ENCODE measurements around the gene ACVR1. TPM values are rescaled to one million over a fixed set of nuclear protein-coding genes. Genes with fewer than 3 reads are reported as not detected.
"Not testable (repeated sequence)": the region's sequence is repeated elsewhere in the genome, so short reads cannot be mapped to it uniquely, and the experiment has no call there.

Gene ACVR1
- total RNA-seq, 1 donor from 2014 or later, result 28.9 TPM

DNA sequence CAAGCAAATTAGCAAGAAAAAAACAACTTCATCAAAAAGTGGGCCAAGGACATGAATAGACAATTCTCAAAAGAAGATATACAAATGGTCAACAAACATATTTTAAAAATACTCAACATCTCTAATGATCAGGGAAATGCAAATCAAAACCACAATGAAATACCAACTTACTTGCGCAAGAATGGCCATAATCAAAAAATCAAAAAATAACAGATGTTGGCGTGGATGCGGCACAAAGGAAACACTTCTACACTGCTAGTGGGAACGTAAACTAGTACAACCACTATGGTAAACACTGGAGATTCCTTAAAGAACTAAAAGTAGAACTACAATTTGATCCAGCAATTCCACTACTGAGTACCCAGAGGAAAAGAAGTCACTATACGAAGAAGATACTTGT lies 119.7 kb downstream of the ACVR1 start:
- ATAC-seq (ENCODE audit: poor library complexity); intact Hi-C loops (cut with DNase I); DNase-seq: not testable (repeated sequence)

DNA sequence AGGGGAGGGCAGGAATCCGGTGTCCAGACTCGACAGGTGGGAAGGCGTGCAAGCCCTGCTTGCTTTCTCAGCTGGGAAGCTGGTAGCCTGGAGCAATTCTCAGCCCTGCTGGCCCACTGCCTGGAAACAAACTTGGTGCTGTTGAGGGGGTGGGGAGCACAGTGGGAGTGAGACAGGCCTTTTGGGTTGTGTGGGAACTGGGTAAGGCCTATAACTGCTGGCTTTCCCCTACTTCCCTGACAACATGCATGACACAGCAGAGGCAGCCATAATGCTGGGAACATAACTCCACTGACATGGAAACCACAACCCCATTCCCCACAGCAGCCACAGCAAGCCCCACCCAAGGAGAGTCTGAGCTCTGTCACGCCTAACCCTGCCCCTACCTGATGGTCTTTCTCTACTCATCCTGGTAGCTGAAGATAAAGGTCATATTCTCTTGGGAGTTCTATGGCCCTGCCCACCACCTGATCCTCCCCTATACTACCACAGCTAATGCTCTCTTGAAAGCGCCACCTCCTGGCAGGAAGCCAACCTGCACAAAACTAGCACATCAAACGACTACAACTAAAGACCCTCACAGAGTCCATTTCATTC lies 124.6 kb downstream of the ACVR1 start:
- intact Hi-C loops (cut with DNase I), result no loop called here
- DNase-seq (no peak), ATAC-seq (ENCODE audit: poor library complexity) (no peak)

DNA sequence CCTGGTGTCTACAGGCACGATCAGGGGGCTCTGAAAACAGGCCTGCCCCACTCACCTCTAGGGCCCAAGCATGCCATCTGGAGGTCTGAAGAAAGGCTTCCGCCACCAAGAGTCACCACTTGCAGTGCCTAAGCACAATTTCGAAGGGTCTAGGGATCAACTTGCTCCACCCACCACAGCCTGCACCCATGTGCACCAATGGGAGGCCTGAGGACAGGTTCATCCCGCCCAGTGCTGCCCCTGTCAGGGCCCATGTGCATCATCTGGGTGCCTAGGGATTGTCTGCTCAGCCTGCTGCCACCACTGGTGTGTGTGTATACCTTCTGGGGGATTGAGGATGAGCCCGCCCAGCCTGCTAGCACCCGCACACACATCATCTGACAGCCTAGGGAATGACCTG lies 126.4 kb downstream of the ACVR1 start:
- no peak for DNase-seq

DNA sequence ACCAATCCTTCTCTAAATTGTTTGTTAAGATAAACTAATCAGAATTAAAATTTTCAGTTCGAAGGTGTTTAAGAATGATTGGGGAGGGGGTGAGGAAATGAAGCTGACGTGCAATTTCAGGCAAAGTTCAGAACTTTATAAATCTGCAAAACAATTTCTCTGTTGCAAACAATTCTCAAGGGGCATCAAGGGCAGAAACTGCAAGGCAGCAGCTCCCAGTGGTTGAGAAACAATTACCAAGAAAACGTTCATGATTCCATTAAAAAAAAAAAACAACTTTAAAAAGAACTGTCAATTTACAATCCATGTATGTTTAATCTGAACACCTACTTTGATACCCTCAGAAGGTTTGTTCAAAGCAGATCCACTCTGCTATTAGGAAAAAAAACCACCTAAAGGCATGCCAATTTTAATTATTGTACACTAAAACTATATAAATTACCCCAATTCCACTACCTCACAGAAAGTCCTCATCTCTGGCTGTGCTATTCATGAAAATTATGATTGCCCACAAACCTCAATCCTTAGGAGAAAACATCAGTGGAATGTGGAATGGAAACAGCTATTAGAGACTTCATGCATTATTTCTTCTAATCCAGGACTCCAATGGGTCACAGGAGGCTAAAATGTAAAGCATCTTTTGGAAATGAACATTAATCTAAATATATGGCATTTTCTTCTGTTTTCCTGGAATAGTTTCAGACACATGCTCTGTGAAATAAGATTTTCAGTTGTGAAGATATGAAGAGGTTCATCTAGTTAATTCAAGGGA lies 127.6 kb downstream of the ACVR1 start:
- intact Hi-C loops (cut with DNase I), result no loop called here
- DNase-seq (no peak), ATAC-seq (ENCODE audit: poor library complexity) (peak; percentile 53)

More for the DNA sequence above, 126.4 kb downstream of the ACVR1 start:
- ATAC-seq (ENCODE audit: poor library complexity), result no peak
- intact Hi-C loops (cut with DNase I), result no loop called here

DNA sequence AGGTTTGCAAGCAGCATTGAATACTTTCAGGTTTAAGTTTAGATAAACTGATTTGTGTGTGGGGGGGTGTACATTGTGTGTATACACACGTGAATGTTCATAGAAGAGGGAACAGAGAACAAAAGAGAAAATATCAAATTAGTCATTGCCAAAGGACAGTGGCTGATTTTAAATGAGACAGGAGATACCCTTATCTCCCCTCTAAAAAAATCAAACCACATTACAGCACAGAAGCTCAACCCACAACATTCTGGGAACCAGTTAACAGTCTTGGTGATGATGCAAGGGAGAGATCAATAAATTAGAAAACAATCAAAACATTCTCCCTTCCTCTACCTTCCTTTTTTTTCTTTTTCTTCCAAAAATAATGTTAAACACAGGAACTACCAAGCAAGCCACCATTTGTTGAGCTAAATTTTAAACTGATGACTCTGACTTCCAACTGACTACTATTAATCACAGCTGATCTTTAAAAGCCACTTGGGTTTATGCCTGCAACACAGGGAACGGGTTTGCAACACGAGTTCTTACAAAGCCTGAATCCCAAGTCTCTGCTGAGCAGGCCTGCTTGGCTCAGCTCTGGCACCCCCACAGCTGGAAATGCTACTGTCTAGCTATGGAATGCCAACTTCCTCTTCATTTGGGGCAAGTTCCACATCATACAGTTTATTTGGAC lies 128.3 kb downstream of the ACVR1 start:
- peak; percentile 81 for ATAC-seq (ENCODE audit: poor library complexity)
- intact Hi-C loops (cut with DNase I), result no loop called here
- peak; percentile 72 for DNase-seq

DNA sequence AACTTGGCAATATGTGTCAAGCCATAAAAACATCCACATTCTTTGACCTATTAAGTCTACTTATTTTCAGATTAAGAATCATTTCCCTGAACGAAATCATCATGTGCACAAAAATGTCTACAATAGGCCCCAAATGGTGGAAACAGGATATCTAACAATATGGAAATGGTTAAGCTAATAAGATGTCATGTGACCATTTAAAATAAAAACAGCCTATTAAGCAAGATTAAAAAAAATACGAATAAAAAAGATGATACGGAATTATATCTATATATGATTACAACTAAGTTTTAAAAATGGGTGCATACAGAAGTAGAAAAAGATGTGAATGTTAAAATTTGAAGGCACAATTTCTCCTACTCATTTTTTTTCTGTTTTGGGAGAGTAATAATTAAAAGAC lies 128.8 kb downstream of the ACVR1 start:
- intact Hi-C loops (cut with DNase I), result no loop called here
- ATAC-seq (ENCODE audit: poor library complexity) (no peak), DNase-seq (no peak)

DNA sequence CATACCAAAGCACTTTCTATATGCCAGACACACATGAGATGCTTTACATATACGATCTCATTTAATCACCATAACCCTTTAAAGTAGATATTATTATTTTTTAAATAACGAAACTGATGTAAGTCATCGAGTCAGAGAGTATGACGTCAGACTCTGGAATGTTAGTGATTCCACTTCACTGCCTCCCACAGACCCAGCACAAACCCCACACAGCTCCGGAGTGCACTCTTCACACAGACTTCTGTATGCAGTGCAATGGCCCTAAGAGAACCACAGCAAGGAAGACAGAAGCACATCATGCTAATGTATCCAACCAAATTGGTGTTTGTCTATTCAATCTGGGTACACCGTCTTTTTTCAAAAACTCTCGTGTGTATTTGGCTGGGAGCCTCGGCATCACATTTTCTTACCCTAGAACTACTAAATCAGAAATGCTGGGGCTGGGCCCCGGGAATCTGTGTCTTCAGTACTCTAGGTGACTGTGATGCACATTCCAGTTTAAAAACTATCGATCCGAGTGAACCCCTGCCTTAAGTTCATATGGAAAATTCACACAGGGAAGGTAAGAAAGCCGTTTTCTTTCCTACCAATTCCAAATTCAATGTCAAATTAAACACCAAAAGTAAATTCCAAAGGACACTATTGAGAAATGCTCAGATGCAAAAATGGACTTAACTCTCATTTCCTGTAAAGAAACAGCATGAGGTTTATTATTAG lies 129.7 kb downstream of the ACVR1 start:
- intact Hi-C loops (cut with DNase I), result no loop called here
- no peak for ATAC-seq (ENCODE audit: poor library complexity)

DNA sequence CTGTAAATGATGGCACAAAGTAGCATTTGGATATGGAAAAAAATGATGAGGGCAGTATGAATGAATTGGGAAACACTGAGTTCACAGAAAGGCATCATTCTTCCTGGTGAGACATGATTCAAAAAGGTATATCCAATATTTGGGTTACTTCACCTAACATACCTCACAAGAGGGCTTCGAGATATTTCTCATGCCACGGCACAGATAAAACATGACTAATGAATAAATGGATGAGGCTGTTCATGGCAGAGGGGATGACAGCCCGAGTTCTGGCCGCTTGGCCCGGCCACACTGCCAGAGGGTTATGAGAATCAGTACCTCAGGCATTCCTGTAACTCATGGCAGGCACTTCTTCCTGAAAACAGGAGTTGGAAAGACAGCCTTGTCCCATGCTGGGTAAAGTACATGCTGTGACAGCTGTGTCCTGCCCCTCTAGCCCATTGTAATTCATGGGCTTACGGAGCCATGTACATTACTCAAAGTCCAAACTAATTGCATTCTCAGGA lies 131.5 kb downstream of the ACVR1 start:
- intact Hi-C loops (cut with DNase I), result no loop called here
- ATAC-seq (ENCODE audit: poor library complexity) (no peak), DNase-seq (no peak)

More for the DNA sequence above, 129.7 kb downstream of the ACVR1 start:
- DNase-seq, result no peak

DNA sequence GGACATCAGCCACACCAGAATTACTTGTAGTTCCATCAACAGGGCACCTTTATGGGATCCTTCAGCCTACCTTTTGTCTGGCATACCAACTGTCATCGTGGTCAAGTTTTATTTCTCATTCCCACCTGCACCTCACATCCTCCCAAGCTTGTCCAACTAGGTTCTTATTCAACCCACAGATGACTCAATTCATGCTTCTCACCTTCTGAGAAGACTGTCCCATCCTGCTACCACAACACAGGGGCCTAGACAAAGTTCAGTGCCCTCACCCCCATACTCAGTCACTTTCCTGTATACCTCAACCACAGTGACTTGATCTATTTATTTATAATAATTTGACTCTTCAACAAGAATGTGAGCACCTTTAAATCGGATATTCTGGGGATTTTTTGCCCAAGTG lies 133.1 kb downstream of the ACVR1 start:
- ATAC-seq (ENCODE audit: poor library complexity), result no peak
- no peak for DNase-seq
- intact Hi-C loops (cut with DNase I), result no loop called here

DNA sequence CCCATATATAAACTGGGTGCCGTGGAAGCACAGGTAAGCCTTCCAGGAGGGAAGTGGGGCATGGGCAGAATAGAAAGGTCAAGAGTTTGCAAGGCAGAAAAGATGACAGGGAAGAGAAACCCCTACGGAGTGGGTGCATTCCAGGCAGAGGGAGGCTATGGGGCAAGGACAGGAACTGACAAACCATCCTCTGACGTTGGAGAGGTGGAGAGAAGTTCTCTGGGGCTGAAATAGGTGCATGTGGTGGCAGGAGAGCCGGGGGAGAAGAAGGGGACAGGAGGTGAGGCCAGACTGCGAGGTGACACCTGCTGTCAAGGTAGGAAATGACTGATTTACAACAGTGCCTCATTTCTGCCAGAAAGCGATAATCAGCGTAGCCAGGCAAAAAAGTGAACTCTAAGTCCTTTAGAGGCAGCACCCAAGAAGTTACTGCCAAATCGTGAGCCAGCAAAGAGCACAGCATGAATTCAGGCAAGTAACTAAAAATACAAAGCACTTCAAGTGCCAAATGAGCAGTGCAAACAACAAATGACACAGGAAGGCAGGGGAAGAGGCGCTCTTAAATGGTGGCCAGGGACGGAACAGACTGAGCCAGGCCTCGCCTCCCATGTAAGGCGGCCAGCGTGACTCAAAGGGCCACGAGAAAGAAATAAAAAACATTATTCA lies 134.2 kb downstream of the ACVR1 start:
- DNase-seq (no peak), ATAC-seq (ENCODE audit: poor library complexity) (peak; percentile 43)
- intact Hi-C loops (cut with DNase I), result no loop called here

DNA sequence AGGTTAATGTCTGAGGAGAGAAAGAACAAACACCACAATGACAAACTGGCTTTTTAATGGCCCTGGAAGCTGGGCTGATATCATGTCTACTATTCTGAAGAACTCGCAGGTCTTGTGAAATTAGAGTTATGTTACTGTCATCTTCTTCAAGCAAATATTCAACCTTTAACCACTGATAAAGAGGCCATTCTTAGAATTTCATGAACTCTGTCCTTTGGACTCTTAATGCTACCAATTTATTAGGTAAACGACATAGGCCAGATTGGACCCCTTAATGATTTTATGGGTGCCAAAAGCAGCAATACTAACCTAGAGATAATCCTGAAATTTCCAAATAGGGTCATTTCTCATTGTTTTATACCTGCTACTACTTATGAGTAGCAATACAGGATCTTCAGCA lies 138.5 kb downstream of the ACVR1 start:
- no peak for DNase-seq
- intact Hi-C loops (cut with DNase I), result no loop called here
- ATAC-seq (ENCODE audit: poor library complexity), result no peak

DNA sequence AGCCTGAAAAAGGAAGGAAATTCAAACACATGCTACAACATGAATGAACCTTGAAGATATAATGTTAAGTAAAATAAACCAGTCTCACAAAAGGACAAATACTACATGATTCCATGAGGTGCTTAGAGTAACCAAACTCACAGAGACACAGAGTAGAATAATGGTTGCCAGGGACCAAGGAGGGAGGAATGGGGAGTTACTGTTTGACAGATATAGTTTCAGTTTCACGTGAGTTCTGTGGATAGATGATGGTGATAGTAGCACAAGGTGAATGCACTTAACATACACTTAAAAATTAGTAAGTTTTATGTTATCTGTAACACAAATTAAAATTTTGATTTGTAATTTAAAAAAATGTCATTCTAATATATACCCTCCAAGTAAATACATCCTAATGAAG lies 140.6 kb downstream of the ACVR1 start:
- DNase-seq, result no peak
- no peak for ATAC-seq (ENCODE audit: poor library complexity)
- intact Hi-C loops (cut with DNase I), result no loop called here

DNA sequence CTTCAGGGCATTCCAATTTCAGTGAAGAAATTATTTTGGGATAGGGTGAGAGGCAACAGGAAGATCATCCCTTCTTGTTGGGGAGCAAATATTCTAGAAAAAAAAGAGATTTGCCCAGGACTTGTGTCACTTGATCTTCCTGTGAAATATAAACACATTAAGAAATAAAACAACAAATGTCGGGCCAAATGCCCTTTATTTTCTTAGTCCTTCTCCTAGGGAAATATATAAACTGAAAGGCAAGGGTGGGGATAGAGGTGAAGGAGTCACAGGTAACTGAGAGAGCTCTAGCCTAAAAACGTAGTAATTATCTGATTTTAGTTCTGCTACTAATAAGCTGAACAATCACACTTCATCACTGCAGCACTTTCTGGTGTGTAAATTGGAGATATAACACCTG lies 142.9 kb downstream of the ACVR1 start:
- no peak for ATAC-seq (ENCODE audit: poor library complexity)
- intact Hi-C loops (cut with DNase I), result no loop called here
- DNase-seq, result no peak

DNA sequence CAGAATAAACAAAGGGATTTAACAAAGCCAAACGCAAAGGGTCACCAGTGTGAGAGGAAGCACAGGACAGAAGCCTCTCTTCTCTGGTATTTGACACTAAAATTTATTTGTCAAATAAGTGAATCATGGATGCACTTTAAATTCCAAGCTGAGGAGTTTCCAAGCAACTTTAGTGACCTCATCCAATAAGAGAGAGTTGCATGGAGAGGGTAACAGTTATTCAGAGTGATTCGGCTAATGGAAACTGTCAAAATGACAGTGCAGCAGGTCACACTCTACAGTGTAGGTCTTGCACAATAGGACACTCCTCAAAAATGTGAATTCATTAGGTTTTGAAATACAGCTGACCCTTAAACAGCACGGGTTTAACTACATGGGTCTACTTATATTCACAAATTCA lies 143.5 kb downstream of the ACVR1 start:
- intact Hi-C loops (cut with DNase I), result no loop called here
- DNase-seq (no peak), ATAC-seq (ENCODE audit: poor library complexity) (no peak)

DNA sequence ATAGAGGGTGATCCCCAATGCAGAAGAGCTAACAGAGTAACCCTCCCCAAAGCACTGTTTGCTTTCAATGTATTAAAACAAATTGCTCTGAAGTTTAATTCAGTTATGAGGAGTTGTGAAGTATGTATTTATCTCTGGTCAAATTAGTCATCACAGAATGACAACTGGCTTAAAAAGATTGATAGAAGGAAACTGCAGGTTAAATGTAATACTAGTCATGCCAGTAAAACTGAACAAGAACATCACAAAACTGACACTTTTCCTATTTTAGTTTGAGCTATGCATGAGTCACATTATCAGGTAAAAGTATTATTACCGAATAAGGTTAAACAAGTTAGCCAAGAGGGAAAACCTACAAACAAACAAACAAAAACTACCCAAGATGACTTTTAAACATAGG lies 148.4 kb downstream of the ACVR1 start:
- DNase-seq (no peak), ATAC-seq (ENCODE audit: poor library complexity) (no peak)
- intact Hi-C loops (cut with DNase I), result no loop called here

DNA sequence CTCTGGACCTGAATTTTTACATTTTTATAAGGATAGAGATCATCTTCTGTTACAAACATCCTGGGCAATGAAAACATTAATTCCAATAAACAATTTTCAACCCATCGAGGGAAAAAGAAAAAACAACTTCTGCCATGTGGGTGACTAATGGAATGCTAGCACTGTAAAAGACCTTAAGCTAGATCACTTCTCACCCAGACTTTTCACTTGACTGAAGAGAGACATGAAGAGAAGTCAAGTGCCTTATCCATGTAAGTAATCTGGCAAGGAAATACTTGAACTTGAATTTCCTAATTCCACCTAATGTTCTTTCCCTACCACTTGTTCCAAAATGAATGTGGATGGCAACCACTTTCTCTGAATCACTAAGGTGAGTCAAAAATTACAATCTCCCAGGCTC lies 149.2 kb downstream of the ACVR1 start:
- intact Hi-C loops (cut with DNase I), result no loop called here
- DNase-seq (no peak), ATAC-seq (ENCODE audit: poor library complexity) (no peak)

DNA sequence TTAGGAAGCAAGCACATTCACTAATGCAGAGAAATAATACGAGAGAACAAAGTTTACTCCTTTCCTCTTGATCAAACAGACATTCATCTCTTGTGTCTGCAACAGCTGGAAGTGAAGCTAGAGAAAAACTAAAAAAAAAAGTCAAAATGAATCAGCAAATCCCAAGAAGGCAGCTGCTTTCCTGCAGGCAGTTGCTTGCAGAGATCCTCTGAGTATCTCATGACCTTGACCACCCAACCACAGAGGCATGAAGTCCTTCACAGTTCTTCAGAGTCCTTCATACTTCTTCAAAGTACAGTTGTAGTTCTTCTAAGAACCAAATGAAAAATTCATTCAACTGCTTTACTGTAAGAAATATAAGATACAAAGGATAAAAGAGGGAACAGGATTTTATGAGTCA lies 150.3 kb downstream of the ACVR1 start:
- DNase-seq (no peak), ATAC-seq (ENCODE audit: poor library complexity) (no peak)
- intact Hi-C loops (cut with DNase I), result no loop called here

DNA sequence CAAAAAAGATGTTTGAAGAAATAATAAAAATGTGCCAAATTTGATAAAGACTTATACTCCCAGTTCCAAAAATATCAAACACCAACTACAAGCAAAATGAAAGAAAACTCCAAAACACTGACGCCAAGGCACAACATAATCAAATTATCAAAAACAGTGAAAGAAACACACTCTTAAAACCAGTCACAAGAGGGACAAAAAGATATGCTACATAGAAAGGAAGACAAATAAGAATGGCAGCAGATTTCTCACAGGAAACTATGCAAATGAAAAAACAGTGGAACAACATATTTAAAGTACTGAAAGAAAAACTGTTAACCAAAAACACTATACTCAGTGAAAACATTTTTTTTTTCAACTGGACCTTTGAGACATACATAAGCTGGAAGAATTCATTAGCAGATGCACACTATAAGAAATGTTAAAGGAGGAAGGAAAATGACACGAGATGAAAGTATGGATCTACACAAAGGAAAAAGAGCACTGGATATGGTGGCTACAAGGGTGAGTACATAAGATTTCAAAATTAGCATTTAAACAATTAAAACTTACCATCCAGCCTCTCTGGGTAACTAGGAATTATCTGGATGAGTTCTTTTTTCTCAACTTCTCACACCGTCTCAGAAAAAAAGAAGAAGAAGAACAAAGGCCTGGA lies 153.4 kb downstream of the ACVR1 start:
- intact Hi-C loops (cut with DNase I), result no loop called here
- no peak for DNase-seq
- ATAC-seq (ENCODE audit: poor library complexity), result no peak
